Urinary bladder (tissue), 4 donors: Measurements from ENCODE around the gene FANCD2OS. TPM values are rescaled to one million over a fixed set of nuclear protein-coding genes. Genes with fewer than 3 reads are reported as not detected.
"Not testable (repeated sequence)": the region's sequence is repeated elsewhere in the genome, so short reads cannot be mapped to it uniquely, and the experiment has no call there.

Source experiments
- DNase-seq: peaks from one replicate; pipeline ENCODE4 v3.0.0-alpha.2; 2015; ENCODE audit errors: extremely low spot score
- H3K27ac ChIP-seq: one replicate; pipeline ENCODE4 v1.5.1; 2013; ENCODE audit warnings: low read depth, mild to moderate bottlenecking, moderate library complexity
- H3K36me3 ChIP-seq: one replicate; pipeline ENCODE4 v1.6.1; 2013; ENCODE audit warnings: mild to moderate bottlenecking, moderate library complexity; ENCODE audit not compliant: insufficient read depth
- H3K4me1 ChIP-seq: one replicate; pipeline ENCODE4 v1.6.1; 2013; ENCODE audit warnings: mild to moderate bottlenecking, moderate library complexity; ENCODE audit not compliant: insufficient read depth
- H3K4me3 ChIP-seq: one replicate; pipeline ENCODE4 v1.5.1; 2013; ENCODE audit warnings: low read depth, low read length
- WGBS: extraction: QIAGEN DNeasy Blood & Tissue Kit; methylation state at CpG from one replicate; pipeline ENCODE4 v1.1.7; 2013; 5-methylcytosine and 5-hydroxymethylcytosine counted together
- polyA plus RNA-seq: library from polyadenylated mRNA; stranded (reverse); fragments of 200-250 nt; gene quantifications from one replicate; pipeline ENCODE4 v1.2.3, GENCODE V29; 2013
- total RNA-seq: library from RNA; depleted of rRNA; stranded (reverse); fragments of >200 nt; gene quantifications from one replicate; pipeline ENCODE4 v1.2.3, GENCODE V29; 2014
- donor health status: healthy with polysubstance abuse.
- donor health status: healthy.

The FANCD2OS gene
- total RNA-seq (not detected), polyA plus RNA-seq (not detected)

DNA sequence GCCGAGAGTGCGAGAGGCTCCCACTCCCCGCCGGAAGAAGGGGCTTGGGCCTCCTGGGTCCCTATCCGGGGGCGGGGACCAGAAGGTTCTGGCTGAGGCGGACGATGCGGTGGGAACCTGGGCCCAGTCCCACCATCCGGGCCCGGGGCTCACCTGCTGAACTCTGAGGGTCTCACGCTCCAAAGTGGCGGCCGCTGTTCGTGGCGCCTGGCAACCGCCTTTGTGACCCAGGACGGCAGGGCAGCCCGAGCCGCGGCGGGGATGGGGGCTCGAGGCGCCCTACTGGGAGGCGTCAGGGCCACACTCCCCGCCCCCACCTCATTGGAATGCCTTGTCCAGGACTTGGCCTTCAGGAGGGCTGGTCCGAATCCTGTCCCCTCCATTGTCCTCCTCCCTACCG, at the start of gene FANCD2OS:
TSS of gene FANCD2OS (minus strand) at position 165 of the 400 bp plus-strand sequence. CDS start 3,481 bp downstream, outside the sequence.
- Histone ChIP-seq H3K4me1 (no peaks in the 10 kb centered on the region), H3K4me3 (no peak within 1 kb of the TSS), H3K27ac (no peak within 1 kb of the TSS), H3K36me3 (no peaks in the 10 kb centered on the region)
- DNase-seq, result no peak
- WGBS, result 74% methylated on average over 28 of the region's 28 CpGs

GRCh38 chr3:10157031-10157430, 49.0 kb upstream of the FANCD2OS start:
- H3K36me3 ChIP-seq, result peaks cover 2% of the 10 kb centered on the region
- no peak overlapping the region for H3K27ac ChIP-seq
- no peaks in the 10 kb centered on the region for H3K4me1 ChIP-seq
- WGBS, result 54% methylated on average over 4 of the region's 4 CpGs
- H3K4me3 ChIP-seq, result no peak overlapping the region
- DNase-seq, result no peak

- Histone ChIP-seq H3K27ac (no peak overlapping the region), H3K36me3 (peaks cover 5% of the 10 kb centered on the region), H3K4me1 (no peaks in the 10 kb centered on the region), H3K4me3 (no peak overlapping the region)
- DNase-seq, result no peak
- 90% methylated on average over 4 of the region's 4 CpGs for WGBS
These were observed 47.6 kb upstream of the FANCD2OS start for GRCh38 chr3:10155658-10156057.

DNA sequence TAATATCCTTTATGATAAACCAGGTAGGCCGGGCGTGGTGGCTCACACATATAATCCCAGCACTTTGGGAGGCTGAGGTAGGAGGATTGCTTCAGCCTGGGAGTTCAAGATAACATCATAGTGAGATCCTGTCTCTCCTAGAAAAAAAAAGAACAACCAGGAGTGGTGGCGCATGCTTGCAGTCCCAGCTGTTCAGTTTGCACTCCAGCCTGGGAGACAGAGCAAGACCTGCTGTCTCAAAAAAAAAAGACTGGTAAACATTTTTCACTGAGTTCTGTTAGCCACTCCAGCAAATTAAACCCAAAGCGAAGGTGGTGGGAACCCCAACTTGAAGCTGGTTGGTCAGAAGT, 47.0 kb upstream of the FANCD2OS start:
- WGBS, result 89% methylated on average over 4 of the region's 4 CpGs
- H3K4me3 ChIP-seq, result no peak overlapping the region
- peaks cover 5% of the 10 kb centered on the region for H3K36me3 ChIP-seq
- no peak overlapping the region for H3K27ac ChIP-seq
- no peak for DNase-seq
- H3K4me1 ChIP-seq, result no peaks in the 10 kb centered on the region

- 91% methylated on average over 14 of the region's 14 CpGs for WGBS
- Histone ChIP-seq H3K27ac (no peak overlapping the region), H3K4me3 (no peak overlapping the region), H3K4me1 (no peaks in the 10 kb centered on the region), H3K36me3 (peaks cover 5% of the 10 kb centered on the region)
- no peak for DNase-seq
These were observed 46.5 kb upstream of the FANCD2OS start for GRCh38 chr3:10154335-10155122.

DNA sequence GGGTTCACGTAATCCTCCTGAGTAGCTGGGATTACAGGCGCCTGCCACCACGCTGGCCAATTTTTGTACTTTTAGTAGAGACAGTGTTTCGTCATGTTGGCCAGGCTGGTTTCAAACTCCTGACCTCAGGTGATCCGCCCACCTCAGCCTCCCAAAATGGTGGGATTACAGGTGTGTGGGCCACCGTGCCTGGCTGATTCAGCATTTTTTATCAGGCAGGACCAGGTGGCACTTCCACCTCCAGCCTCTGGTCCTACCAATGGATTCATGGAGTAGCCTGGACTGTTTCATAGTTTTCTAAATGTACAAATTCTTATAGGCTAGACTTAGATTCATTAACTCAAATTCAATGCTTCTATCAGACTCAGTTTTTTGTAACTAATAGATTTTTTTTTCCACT, 42.9 kb upstream of the FANCD2OS start:
- DNase-seq, result no peak
- Histone ChIP-seq H3K36me3 (peaks cover 5% of the 10 kb centered on the region), H3K4me3 (no peak overlapping the region), H3K27ac (no peak overlapping the region), H3K4me1 (no peaks in the 10 kb centered on the region)
- 84% methylated on average over 6 of the region's 6 CpGs for WGBS

DNA sequence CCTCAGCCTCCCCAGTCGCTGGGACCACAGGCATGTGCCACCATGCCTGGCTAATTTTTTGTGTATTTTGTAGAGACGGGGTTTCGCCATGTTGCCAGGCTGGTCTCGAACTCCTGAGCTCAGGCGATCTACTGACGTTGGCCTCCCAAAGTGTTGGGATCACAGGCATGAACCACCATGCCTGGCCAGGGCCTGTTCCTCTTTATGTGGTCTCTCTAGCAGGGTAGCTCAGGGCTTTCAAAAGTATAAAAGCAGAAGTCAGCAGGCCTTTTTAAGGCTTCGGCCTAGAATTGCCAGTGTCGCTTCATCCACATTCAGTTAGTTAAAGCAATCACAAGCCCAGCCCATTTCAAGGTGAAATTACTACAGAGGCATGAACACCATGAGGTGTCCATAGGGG, 41.2 kb upstream of the FANCD2OS start:
- Histone ChIP-seq H3K36me3 (peaks cover 5% of the 10 kb centered on the region), H3K4me1 (no peaks in the 10 kb centered on the region), H3K4me3 (no peak overlapping the region), H3K27ac (no peak overlapping the region)
- no peak for DNase-seq
- 91% methylated on average over 8 of the region's 8 CpGs for WGBS

DNA sequence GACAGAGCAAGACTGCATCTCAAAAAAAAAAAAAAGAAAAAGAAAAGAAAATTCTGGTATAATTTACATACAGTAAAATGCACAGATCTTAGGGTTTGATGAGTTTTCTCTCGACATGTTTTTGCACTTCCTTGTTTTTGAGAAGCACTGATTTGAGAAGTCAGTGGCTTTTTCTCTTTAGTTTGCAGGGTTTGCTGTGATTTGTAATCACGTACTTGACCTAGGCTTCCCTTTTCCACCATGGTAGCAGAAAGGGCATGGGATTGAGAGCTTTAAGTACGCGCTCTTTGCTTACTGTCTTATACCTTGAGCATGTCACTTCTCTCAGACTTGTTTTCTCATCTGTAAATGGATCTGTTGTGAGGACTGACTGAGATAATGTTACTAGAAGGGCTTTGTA, 37.6 kb upstream of the FANCD2OS start:
- peaks cover 2% of the 10 kb centered on the region for H3K4me1 ChIP-seq
- 87% methylated on average over 4 of the region's 4 CpGs for WGBS
- no peak overlapping the region for H3K4me3 ChIP-seq
- H3K27ac ChIP-seq, result no peak overlapping the region
- H3K36me3 ChIP-seq, result no peaks in the 10 kb centered on the region
- DNase-seq, result no peak

DNA sequence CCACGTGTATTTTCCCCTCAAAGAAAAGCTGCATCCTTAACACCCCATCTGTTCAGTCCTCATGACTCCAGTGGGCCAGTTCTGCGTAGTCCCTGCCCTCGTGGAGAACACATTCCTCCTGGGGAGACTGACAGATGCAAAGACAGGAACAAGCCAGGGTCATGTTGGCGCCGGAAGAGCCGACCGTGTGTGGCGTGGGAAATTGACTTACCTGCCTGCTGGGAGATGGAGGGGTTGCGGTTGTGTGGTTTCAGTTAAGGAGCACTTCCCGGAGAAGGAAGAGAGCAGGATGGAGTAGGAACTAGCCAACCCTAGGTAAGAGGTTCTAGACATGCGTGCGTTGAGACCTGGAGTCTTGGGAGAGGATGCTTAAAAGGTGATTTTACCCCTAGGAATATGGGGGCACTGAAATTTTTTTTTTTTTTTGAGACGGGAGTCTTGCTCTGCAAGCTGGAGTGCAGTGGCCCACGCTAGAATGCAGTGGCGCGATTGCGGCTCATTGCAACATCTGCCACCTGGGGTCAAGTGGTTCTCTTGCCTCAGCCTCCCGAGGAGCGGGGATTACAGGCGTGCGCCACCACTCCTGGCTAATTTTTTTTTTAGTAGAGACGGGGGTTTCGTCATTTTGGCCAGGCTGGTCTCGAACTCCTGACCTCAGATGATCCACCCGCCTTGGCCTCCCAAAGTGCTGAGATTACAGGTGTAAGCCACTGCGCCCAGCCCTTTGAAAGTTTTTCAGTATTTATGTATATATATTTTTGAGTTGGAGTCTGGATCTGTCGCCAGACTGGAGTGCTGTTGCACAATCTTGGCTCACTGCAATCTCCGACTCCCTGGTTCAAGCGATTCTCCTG, 34.9 kb upstream of the FANCD2OS start:
- WGBS, result 82% methylated on average over 29 of the region's 29 CpGs
- H3K4me3 ChIP-seq, result peak overlapping the region; percentile 64
- H3K27ac ChIP-seq, result no peak overlapping the region
- peaks cover 2% of the 10 kb centered on the region for H3K4me1 ChIP-seq
- no peak for DNase-seq
- no peaks in the 10 kb centered on the region for H3K36me3 ChIP-seq

DNA sequence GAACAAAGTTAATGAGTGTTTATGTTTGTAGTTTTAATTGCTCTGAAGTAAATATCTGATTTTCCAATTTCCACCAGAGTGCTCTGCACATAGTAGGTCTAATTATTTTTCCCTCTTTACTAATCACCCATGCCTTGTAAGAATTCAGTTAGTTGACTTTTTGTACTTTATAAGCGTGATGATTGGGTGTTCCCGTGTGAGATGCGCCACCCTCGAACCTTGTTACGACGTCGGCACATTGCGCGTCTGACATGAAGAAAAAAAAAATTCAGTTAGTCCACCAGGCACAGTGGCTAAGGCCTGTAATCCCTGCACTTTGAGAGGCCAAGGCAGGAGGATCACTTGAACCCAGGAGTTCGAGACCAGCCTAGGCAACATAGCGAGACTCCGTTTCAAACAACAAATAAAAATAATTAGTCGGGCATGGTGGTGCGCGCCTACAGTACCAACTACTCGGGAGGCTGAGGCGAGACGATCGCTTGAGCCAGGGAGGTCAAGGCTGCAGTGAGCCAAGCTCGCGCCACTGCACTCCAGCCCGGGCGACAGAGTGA, 33.0 kb upstream of the FANCD2OS start:
- no peak for DNase-seq
- H3K4me3 ChIP-seq, result no peak overlapping the region
- H3K27ac ChIP-seq, result no peak overlapping the region
- no peaks in the 10 kb centered on the region for H3K36me3 ChIP-seq
- WGBS, result 82% methylated on average over 23 of the region's 23 CpGs
- H3K4me1 ChIP-seq, result peaks cover 2% of the 10 kb centered on the region

DNA sequence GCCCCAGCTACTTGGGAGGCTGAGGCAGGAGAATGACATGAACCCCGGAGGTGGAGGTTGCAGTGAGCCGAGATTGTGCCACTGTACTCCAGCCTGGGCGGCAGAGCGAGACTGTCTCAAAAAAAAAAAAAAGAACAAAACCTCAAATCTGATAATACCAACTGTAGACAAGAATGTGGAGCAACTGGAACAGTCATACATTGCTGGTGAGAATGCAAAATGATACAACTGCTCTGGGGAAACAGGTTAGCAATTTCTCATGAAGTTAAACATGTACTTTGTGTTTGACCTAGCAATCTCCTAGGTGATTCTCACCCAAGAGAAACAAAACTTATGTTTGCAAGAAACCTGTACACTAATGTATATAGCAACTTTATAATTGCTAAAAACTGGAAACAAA, 29.1 kb upstream of the FANCD2OS start:
- Histone ChIP-seq H3K4me3 (no peak overlapping the region), H3K4me1 (no peaks in the 10 kb centered on the region), H3K36me3 (no peaks in the 10 kb centered on the region), H3K27ac (no peak overlapping the region)
- DNase-seq, result no peak
- WGBS, result 82% methylated on average over 4 of the region's 4 CpGs

DNA sequence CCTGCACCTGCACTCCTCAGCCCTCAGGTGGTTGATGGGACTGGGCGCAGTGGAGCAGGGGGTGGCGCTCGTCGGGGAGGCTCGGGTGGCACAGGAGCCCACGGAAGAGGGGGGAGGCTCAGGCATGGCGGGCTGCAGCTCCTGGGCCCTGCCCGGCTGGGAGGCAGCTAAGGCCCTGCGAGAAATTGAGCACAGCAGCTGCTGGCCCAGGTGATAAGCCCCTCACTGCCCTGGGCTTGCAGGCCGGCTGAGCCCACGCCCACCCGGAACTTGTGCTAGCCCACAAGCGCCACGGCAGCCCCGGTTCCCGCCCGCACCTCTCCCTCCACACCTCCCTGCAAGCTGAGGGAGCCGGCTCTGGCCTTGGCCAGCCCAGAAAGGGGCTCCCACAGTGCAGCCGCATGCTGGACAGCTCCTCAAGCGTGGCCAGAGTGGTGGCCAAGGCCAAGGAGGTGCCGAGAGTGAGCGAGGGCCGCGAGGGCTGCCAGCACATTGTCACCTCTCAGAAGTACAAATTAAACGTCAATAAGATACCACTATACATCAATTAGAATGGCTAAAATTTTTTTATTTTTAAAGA, 28.5 kb upstream of the FANCD2OS start:
- no peak overlapping the region for H3K27ac ChIP-seq
- H3K4me1 ChIP-seq, result no peaks in the 10 kb centered on the region
- no peaks in the 10 kb centered on the region for H3K36me3 ChIP-seq
- 92% methylated on average over 25 of the region's 25 CpGs for WGBS
- no peak for DNase-seq
- H3K4me3 ChIP-seq, result no peak overlapping the region

DNA sequence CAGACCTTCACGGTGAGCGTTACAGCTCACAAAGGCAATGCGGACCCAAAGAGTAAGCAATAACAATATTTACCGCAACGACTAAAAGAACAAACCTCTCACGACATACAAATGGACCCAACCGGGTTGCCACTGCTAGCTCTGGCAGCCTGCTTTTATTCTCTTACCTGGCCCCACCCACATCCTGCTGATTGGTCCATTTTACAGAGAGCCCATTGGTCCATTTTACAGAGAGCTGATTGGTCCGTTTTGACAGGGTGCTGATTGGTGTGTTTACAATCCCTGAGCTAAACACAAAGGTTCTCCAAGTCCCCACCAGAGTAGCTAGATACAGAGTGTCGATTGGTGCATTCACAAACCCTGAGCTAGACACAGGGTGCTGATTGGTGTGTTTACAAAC, 27.8 kb upstream of the FANCD2OS start:
- H3K4me3 ChIP-seq, H3K36me3 ChIP-seq, H3K27ac ChIP-seq, DNase-seq, H3K4me1 ChIP-seq: not testable (repeated sequence)
- WGBS, result 91% methylated on average over 9 of the region's 9 CpGs
